ENCODE measurements around the gene RPS6KB1.
"Not testable (repeated sequence)": the region's sequence is repeated elsewhere in the genome, so short reads cannot be mapped to it uniquely, and the experiment has no call there.

- TF ChIP-seq POLR2A (IDR thresholded peaks at IDR 0.05; ENCODE audit: low read length); GATA1 (IDR thresholded peaks at IDR 0.05; ENCODE audit: low read depth, low read length): not testable (repeated sequence)
Measured at GRCh38 chr17:59920637-59921036, 27.7 kb downstream of the RPS6KB1 start.
